Ascending aorta (tissue), 2 donors: ENCODE results near the gene TMIGD2. TPM values are rescaled to one million over a fixed set of nuclear protein-coding genes. Genes with fewer than 3 reads are reported as not detected.

ENCODE experiments used
- DNase-seq, 2 donors: peaks; one replicate each; pipeline ENCODE4 v3.0.0-alpha.2; 2019; ENCODE audit warnings: low spot score in 2 of 2
- H3K27ac ChIP-seq, 2 donors: fragments of 200-600 bp; sonication (generic); one replicate each; pipeline ENCODE4 v1.5.1; 2016 to 2017; ENCODE audit warnings: mild to moderate bottlenecking in 1 of 2
- H3K27me3 ChIP-seq: fragments of 200-600 bp; sonication (generic); one replicate; pipeline ENCODE4 v1.5.1; 2017
- H3K36me3 ChIP-seq, 2 donors: fragments of 200-600 bp; sonication (generic); one replicate each; pipeline ENCODE4 v1.5.1; 2016
- H3K4me1 ChIP-seq, 2 donors: fragments of 200-600 bp; sonication (generic); one replicate each; pipeline ENCODE4 v1.5.1; 2016 to 2017; ENCODE audit warnings: mild to moderate bottlenecking in 1 of 2
- H3K4me3 ChIP-seq, 2 donors: fragments of 200-600 bp; sonication (generic); one replicate each; pipeline ENCODE4 v1.5.1; 2016 to 2017; ENCODE audit warnings: mild to moderate bottlenecking in 1 of 2
- H3K9me3 ChIP-seq, 2 donors: fragments of 200-600 bp; sonication (generic); one replicate each; pipeline ENCODE4 v1.5.1; 2016
- intact Hi-C: fragments of 100-400 bp; cut with DNase I; formaldehyde crosslinking; loops from one replicate; pipeline ENCODE4 v1.15.1; 2023
- total RNA-seq: library from RNA; depleted of rRNA; stranded (reverse); fragments of >200 nt; gene quantifications from one replicate; pipeline ENCODE4 v1.1.0, GENCODE V29; 2016
- TF ChIP-seq, protein P1 (sequence below), 3 experiments: fragments of 200-600 bp in 2 of 3; fragments of 450-650 bp in 1 of 3; sonication (generic) in 2 of 3; IDR thresholded peaks; one replicate each; pipeline ENCODE4 v1.5.1; 2016 to 2019; ENCODE audit warnings: antibody characterized with exemption in 3 of 3, mild to moderate bottlenecking in 1 of 3, moderate library complexity in 1 of 3

The TMIGD2 gene
- total RNA-seq, 1 donor from 2014 or later: not detected

DNA sequence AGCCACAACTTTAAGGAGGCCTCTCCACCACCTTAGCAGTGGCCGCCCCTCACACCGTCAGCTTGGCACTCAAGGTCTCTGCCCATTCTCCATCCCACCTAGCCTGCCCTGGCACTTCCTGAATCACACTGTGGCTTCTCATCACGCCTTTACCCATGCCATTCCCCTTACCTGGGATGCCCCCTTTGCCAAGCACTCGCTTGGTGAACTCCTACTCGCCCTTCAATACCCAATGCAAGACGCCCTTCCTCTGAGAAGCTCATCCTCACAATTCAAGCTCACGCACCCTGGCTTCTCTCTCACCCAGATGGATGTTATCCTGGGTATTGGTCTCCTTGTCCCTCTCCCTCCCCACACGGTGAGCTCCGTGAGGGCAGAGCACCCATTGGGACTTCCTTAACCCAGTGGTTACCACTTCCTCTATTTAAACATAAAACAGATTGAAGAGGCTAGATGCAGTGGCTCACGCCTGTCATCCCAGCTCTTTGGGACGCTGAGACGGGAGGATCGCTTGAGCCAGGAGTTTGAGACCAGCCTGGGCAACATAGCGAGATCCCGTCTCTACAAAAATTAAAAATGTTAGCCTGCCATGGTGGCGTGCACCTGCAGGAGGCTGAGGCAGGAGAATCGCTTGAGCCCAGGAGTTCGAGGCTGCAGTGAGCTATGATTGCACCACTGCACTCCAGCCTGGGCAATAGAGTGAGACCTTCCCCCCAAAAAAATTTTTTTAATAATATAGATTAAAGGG is 35.8 kb downstream of the TMIGD2 start:
- TF ChIP-seq, protein P1, sequence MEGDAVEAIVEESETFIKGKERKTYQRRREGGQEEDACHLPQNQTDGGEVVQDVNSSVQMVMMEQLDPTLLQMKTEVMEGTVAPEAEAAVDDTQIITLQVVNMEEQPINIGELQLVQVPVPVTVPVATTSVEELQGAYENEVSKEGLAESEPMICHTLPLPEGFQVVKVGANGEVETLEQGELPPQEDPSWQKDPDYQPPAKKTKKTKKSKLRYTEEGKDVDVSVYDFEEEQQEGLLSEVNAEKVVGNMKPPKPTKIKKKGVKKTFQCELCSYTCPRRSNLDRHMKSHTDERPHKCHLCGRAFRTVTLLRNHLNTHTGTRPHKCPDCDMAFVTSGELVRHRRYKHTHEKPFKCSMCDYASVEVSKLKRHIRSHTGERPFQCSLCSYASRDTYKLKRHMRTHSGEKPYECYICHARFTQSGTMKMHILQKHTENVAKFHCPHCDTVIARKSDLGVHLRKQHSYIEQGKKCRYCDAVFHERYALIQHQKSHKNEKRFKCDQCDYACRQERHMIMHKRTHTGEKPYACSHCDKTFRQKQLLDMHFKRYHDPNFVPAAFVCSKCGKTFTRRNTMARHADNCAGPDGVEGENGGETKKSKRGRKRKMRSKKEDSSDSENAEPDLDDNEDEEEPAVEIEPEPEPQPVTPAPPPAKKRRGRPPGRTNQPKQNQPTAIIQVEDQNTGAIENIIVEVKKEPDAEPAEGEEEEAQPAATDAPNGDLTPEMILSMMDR (IDR thresholded peaks at IDR 0.05): no peak
- no peak for DNase-seq
- no peaks in the 10 kb centered on the region for H3K4me1 ChIP-seq
- no peak overlapping the region for H3K27ac ChIP-seq
- H3K4me3 ChIP-seq: no peak overlapping the region
- H3K9me3 ChIP-seq: no peaks in the 10 kb centered on the region
- intact Hi-C loops: loop anchor here (5.0 kb wide), 1 partner anchor 86 kb away; no protein-coding TSS in a partner anchor
- H3K27me3 ChIP-seq: no peaks in the 10 kb centered on the region
- peaks cover 52 to 70% of the 10 kb centered on the region in 2 donors for H3K36me3 ChIP-seq

- intact Hi-C loops: loop anchor here (5.0 kb wide), 1 partner anchor 87 kb away; no protein-coding TSS in a partner anchor
- Histone ChIP-seq H3K9me3 (no peaks in the 10 kb centered on the region), H3K27ac (no peak overlapping the region), H3K27me3 (no peaks in the 10 kb centered on the region), H3K4me1 (no peaks in the 10 kb centered on the region), H3K4me3 (no peak overlapping the region), H3K36me3 (peaks cover 68 to 75% of the 10 kb centered on the region in 2 donors)
- no peak for DNase-seq
- TF ChIP-seq, protein P1 (IDR thresholded peaks at IDR 0.05): no peak
Measured at GRCh38 chr19:4264812-4265211, 37.4 kb downstream of the TMIGD2 start.

GRCh38 chr19:4260613-4261191 is 41.5 kb downstream of the TMIGD2 start:
- no peaks in the 10 kb centered on the region for H3K9me3 ChIP-seq
- H3K36me3 ChIP-seq: peaks cover 73 to 78% of the 10 kb centered on the region in 2 donors
- intact Hi-C loops: no loop called here
- no peaks in the 10 kb centered on the region for H3K4me1 ChIP-seq
- no peak for DNase-seq
- TF ChIP-seq, protein P1 (IDR thresholded peaks at IDR 0.05): no peak
- no peaks in the 10 kb centered on the region for H3K27me3 ChIP-seq
- H3K4me3 ChIP-seq: no peak overlapping the region
- no peak overlapping the region for H3K27ac ChIP-seq

DNA sequence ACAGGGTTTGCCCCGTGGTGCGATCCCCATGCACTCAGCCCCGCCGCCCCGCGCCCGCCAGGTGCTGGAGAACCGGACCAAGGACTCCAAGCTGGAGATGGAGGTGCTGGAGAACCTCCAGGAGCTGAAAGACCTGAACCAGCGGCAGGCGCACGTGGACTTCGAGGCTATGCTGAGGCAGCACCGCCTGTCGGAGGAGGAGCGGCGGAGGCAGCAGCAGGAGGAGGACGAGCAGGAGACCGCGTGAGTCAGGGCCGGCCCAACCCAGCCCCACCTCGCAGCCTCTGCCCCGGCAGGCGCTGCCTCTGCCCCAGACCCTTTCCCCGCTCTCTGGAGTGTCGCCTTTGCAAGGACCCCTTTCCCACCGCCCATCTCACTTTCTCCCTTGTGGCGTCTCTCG is 44.0 kb downstream of the TMIGD2 start:
- H3K36me3 ChIP-seq: peaks cover 88 to 97% of the 10 kb centered on the region in 2 donors
- intact Hi-C loops: no loop called here
- H3K27ac ChIP-seq: no peak overlapping the region
- no peaks in the 10 kb centered on the region for H3K4me1 ChIP-seq
- no peak overlapping the region for H3K4me3 ChIP-seq
- DNase-seq: no peak
- H3K9me3 ChIP-seq: no peaks in the 10 kb centered on the region
- no peaks in the 10 kb centered on the region for H3K27me3 ChIP-seq
- TF ChIP-seq, protein P1 (IDR thresholded peaks at IDR 0.05): no peak

GRCh38 chr19:4257025-4257424 is 45.2 kb downstream of the TMIGD2 start:
- Histone ChIP-seq H3K27me3 (no peaks in the 10 kb centered on the region), H3K27ac (no peak overlapping the region), H3K36me3 (peaks cover 89 to 95% of the 10 kb centered on the region in 2 donors), H3K9me3 (no peaks in the 10 kb centered on the region), H3K4me1 (no peaks in the 10 kb centered on the region), H3K4me3 (no peak overlapping the region)
- intact Hi-C loops: no loop called here
- DNase-seq: no peak
- TF ChIP-seq, protein P1 (IDR thresholded peaks at IDR 0.05): no peak
